Stomach (tissue), 9 donors: ENCODE measurements around the gene ADAMTS12. TPM values are rescaled to one million over a fixed set of nuclear protein-coding genes. Genes with fewer than 3 reads are reported as not detected.

Experiments used
- DNase-seq, 2 donors: peaks; one replicate each; pipeline versions ENCODE4 v3.0.0 to v3.0.0-alpha.2; 2013 to 2019
- H3K27ac ChIP-seq, 5 donors: fragments of 200-600 bp in 4 of 5; sonication (generic) in 4 of 5; one replicate each; pipeline ENCODE4 v1.5.1; 2013 to 2019; ENCODE audit warnings: mild to moderate bottlenecking in 1 of 5, moderate library complexity in 1 of 5
- H3K27me3 ChIP-seq, 3 donors: fragments of 200-600 bp; sonication (generic); one replicate each; pipeline ENCODE4 v1.5.1; 2017 to 2019; ENCODE audit warnings: mixed run types in 1 of 3
- H3K36me3 ChIP-seq, 4 donors: fragments of 200-600 bp; sonication (generic); 1 replicate in 3 of 4; 2 replicates in 1 of 4; pipeline ENCODE4 v1.5.1; 2016 to 2019
- H3K4me1 ChIP-seq, 4 donors: fragments of 200-600 bp; sonication (generic); one replicate each; pipeline ENCODE4 v1.5.1; 2016 to 2019
- H3K4me3 ChIP-seq, 4 donors: fragments of 200-600 bp; sonication (generic) in 3 of 4; one replicate each; pipeline ENCODE4 v1.5.1; 2016 to 2019; ENCODE audit warnings: mild to moderate bottlenecking in 1 of 4
- H3K9me3 ChIP-seq, 4 donors: fragments of 200-600 bp; sonication (generic); one replicate each; pipeline ENCODE4 v1.5.1; 2016 to 2019
- EP300 ChIP-seq: sonication (generic); formaldehyde crosslinking; IDR thresholded peaks from one replicate; pipeline ENCODE4 v1.6.1; 2017; ENCODE audit warnings: antibody characterized with exemption
- POLR2A ChIP-seq, 4 donors: fragments of 450-650 bp; IDR thresholded peaks; one replicate each; pipeline ENCODE4 v1.6.1; 2016; ENCODE audit warnings: antibody characterized with exemption in 4 of 4, control low read depth in 2 of 4, mild to moderate bottlenecking in 1 of 4, moderate library complexity in 1 of 4
- POLR2AphosphoS5 ChIP-seq, 3 donors: sonication (generic); formaldehyde crosslinking; IDR thresholded peaks; one replicate each; pipeline ENCODE4 v1.6.1; 2016; ENCODE audit warnings: antibody characterized with exemption in 3 of 3
- WGBS, 5 donors: extraction: QIAGEN DNeasy Blood & Tissue Kit in 3 of 5; methylation state at CpG; one replicate each; pipeline versions ENCODE4 v1.1.5 to v1.1.7; 2013 to 2018; 5-methylcytosine and 5-hydroxymethylcytosine counted together
- intact Hi-C: fragments of 100-400 bp; cut with DNase I; formaldehyde crosslinking; loops from one replicate; pipeline ENCODE4 v1.15.1; 2023; ENCODE audit warnings: low total_unique reads
- polyA plus RNA-seq, 3 donors: library from polyadenylated mRNA; stranded (reverse); fragments of 200-250 nt; gene quantifications; one replicate each; pipeline ENCODE4 v1.2.3, GENCODE V29; 2013
- total RNA-seq, 5 donors: library from RNA; depleted of rRNA; stranded (reverse); fragments of >200 nt; gene quantifications; one replicate each; pipeline versions ENCODE4 v1.1.0 to v1.2.3, GENCODE V29; 2014 to 2016
- TF ChIP-seq, protein P1 (sequence below), 7 experiments: fragments of 450-650 bp in 4 of 7; fragments of 200-600 bp in 3 of 7; sonication (generic) in 3 of 7; IDR thresholded peaks; one replicate each; pipeline ENCODE4 v1.5.1; 2016 to 2019; ENCODE audit warnings: antibody characterized with exemption in 7 of 7, control low read depth in 2 of 7, mild to moderate bottlenecking in 1 of 7
- donor health status: healthy with polysubstance abuse.
- donor health status: Bipolar disorder and iron deficiency.
- donor health status: healthy.

Gene ADAMTS12
- total and polyA plus RNA-seq, 8 donors, result 0.14 to 17.1 (median 0.62) TPM; not detected in 1

DNA sequence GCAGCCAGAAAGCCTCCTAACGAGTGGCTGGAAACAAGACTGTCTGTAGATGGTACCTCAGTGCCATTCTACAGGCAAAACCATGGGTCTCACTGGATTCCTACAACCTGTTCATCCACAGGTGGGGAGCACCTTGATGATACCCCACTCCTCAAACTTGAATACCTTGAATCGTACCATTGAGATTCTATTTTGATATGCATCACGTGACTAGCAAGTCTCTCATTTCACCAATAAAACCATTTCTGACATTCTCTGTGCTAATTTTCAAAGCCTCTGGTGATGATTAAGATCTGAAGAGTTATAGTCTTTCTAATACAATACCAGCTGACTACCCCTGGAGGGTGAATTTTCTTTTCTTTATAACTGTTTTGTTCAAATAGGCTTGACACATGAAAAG lies 188.9 kb downstream of the ADAMTS12 start:
- H3K4me1 ChIP-seq, result no peaks in the 10 kb centered on the region

DNA sequence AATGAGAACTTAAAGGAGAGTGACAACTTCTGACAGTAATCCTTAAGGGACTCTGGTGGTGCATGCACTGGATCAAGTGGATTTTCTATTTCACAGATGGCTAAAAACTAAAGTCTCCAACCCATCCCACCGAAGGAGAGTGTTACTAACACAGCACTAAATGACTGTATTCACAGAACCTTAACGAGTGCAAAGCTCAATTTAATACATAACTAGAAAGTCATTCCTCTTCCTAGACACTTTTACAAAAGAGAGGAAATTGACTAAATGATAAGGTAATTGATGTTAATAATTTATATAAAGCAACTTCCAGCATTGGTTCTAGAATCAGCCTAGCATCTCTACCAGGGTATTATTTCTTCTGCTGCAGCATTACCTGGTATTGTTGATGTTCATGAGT lies 189.8 kb downstream of the ADAMTS12 start:
- no peaks in the 10 kb centered on the region for H3K36me3 ChIP-seq
- no peaks in the 10 kb centered on the region for H3K9me3 ChIP-seq
- no peak for DNase-seq
- H3K27me3 ChIP-seq, result no peaks in the 10 kb centered on the region
- H3K4me3 ChIP-seq, result no peak overlapping the region
- WGBS, 5 donors, result 65 to 86% (median 75%) methylated on average over 2 of the region's 2 CpGs
- H3K27ac ChIP-seq, result no peak overlapping the region
- H3K4me1 ChIP-seq, result no peaks in the 10 kb centered on the region
- TF ChIP-seq POLR2AphosphoS5 (IDR thresholded peaks at IDR 0.05), result no peak
- TF ChIP-seq EP300, result no peak
- TF ChIP-seq POLR2A (IDR thresholded peaks at IDR 0.05), result no peak
- TF ChIP-seq, protein P1, sequence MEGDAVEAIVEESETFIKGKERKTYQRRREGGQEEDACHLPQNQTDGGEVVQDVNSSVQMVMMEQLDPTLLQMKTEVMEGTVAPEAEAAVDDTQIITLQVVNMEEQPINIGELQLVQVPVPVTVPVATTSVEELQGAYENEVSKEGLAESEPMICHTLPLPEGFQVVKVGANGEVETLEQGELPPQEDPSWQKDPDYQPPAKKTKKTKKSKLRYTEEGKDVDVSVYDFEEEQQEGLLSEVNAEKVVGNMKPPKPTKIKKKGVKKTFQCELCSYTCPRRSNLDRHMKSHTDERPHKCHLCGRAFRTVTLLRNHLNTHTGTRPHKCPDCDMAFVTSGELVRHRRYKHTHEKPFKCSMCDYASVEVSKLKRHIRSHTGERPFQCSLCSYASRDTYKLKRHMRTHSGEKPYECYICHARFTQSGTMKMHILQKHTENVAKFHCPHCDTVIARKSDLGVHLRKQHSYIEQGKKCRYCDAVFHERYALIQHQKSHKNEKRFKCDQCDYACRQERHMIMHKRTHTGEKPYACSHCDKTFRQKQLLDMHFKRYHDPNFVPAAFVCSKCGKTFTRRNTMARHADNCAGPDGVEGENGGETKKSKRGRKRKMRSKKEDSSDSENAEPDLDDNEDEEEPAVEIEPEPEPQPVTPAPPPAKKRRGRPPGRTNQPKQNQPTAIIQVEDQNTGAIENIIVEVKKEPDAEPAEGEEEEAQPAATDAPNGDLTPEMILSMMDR (IDR thresholded peaks at IDR 0.05), result no peak
- intact Hi-C loops, result no loop called here

More for the DNA sequence above, 188.9 kb downstream of the ADAMTS12 start:
- intact Hi-C loops, result no loop called here
- no peak for DNase-seq
- Histone ChIP-seq H3K36me3 (no peaks in the 10 kb centered on the region), H3K27me3 (no peaks in the 10 kb centered on the region), H3K27ac (no peak overlapping the region), H3K9me3 (no peaks in the 10 kb centered on the region), H3K4me3 (no peak overlapping the region)
- 81 to 96% (median 88%) methylated on average over 3 of the region's 3 CpGs for WGBS, 5 donors
- TF ChIP-seq POLR2A (IDR thresholded peaks at IDR 0.05) (no peak), POLR2AphosphoS5 (IDR thresholded peaks at IDR 0.05) (no peak), EP300 (no peak)
- TF ChIP-seq, protein P1 (IDR thresholded peaks at IDR 0.05), result no peak

DNA sequence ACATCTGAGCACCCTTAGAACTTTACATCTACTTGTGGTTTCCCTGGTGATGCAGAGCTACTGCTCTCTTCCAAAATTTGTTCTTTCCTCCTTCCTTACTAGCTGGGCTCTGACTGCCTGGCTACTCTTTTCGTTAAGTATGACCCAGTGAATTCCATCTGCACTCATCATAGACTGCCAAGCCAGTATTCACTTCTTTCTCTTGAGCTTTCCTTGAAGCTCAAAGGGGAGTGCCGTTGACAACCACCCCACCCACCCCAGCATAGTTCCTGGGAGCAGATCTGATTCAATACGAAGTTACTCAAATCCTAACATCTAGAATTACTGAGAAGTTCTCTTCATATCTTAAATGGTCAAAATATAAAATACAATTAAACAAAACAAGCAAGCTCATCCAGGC lies 190.5 kb downstream of the ADAMTS12 start:
- no peak for DNase-seq
- 72 to 82% (median 77%) methylated on average over 3 of the region's 3 CpGs for WGBS, 5 donors
- TF ChIP-seq POLR2A (IDR thresholded peaks at IDR 0.05) (no peak), EP300 (no peak), POLR2AphosphoS5 (IDR thresholded peaks at IDR 0.05) (no peak)
- TF ChIP-seq, protein P1 (IDR thresholded peaks at IDR 0.05), result no peak

DNA sequence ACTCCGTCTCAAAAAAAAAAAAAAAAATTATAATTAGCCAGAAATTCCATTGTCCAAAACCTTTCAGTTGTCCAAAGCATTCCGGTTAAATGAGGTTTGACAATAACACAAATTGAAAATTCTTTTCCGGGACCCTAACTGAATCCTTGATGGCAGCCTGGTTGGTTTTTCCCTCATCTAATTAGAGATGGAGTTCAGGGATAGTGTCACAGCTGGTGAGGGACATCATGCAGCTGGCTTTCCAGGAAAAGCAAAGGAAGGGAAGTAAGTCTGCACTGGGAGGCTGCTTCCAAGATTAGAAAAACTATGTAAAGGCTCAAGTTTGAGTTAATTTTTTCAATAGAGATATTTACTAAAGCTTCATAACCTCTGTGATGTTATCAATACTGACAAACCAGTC lies 195.4 kb downstream of the ADAMTS12 start:
- Histone ChIP-seq H3K27ac (no peak overlapping the region), H3K36me3 (no peaks in the 10 kb centered on the region), H3K4me3 (no peak overlapping the region), H3K4me1 (no peaks in the 10 kb centered on the region), H3K27me3 (no peaks in the 10 kb centered on the region), H3K9me3 (peaks cover 0 to 13% (median 7%) of the 10 kb centered on the region in 4 donors)
- DNase-seq, result no peak
- intact Hi-C loops, result no loop called here
- TF ChIP-seq POLR2AphosphoS5 (IDR thresholded peaks at IDR 0.05) (no peak), POLR2A (IDR thresholded peaks at IDR 0.05) (no peak), EP300 (no peak)
- TF ChIP-seq, protein P1 (IDR thresholded peaks at IDR 0.05), result no peak
- WGBS, 5 donors, result 81 to 97% (median 89%) methylated on average over 2 to 3 of the region's 3 CpGs

More for the DNA sequence above, 190.5 kb downstream of the ADAMTS12 start:
- intact Hi-C loops, result no loop called here
- H3K36me3 ChIP-seq, result no peaks in the 10 kb centered on the region
- H3K9me3 ChIP-seq, result no peaks in the 10 kb centered on the region
- H3K4me1 ChIP-seq, result no peaks in the 10 kb centered on the region
- no peak overlapping the region for H3K4me3 ChIP-seq
- no peak overlapping the region for H3K27ac ChIP-seq
- no peaks in the 10 kb centered on the region for H3K27me3 ChIP-seq
